Fibroblast of lung (primary cell): ENCODE results near the gene LPP.

Experiments used
- CTCF ChIP-seq, 2 donors: IDR thresholded peaks in 1 of 2; conservative IDR thresholded peaks in 1 of 2; 1 replicate in 1 of 2; 2 replicates in 1 of 2; pipeline ENCODE4 v1.5.1; 2011 to 2012; ENCODE audit warnings: low read length in 2 of 2, control low read depth in 1 of 2, inconsistent platforms in 1 of 2, low read depth in 1 of 2, mild to moderate bottlenecking in 1 of 2
- EZH2 ChIP-seq: IDR thresholded peaks from 2 replicates; pipeline ENCODE4 v1.5.1; 2012; ENCODE audit warnings: low read length, control low read depth, mild to moderate bottlenecking; ENCODE audit errors: missing control alignments

GRCh38 chr3:188244395-188244861 is 90.5 kb downstream of the LPP start:
- TF ChIP-seq CTCF (conservative IDR thresholded peaks at IDR 0.05 in 1 of 2, IDR thresholded peaks at IDR 0.05 in 1 of 2; ENCODE audit: low read depth in 1 of 2, low read length in 2 of 2) (no peak), EZH2 (no peak)
